OCI-LY7 (cell line): ENCODE results near the gene KBTBD13.

ENCODE experiments used
- CTCF ChIP-seq: fragments of 200-600 bp; sonication (generic); conservative IDR thresholded peaks from 2 replicates; pipeline ENCODE4 v1.5.1; 2014; ENCODE audit warnings: mild to moderate bottlenecking, antibody characterized with exemption, low read length, moderate library complexity, mixed read lengths
- EZH2phosphoT487 ChIP-seq: fragments of 200-600 bp; sonication (generic); IDR thresholded peaks from 2 replicates; pipeline ENCODE4 v1.6.1; 2018; ENCODE audit warnings: low read depth, borderline replicate concordance, mild to moderate bottlenecking, mixed run types, antibody characterized with exemption, low read length, moderate library complexity, mixed read lengths

GRCh38 chr15:65050270-65050669, 26.3 kb upstream of the KBTBD13 start:
- TF ChIP-seq CTCF (no peak), EZH2phosphoT487 (no peak)
